Measurements from ENCODE around the gene NHS.

The NHS gene

DNA sequence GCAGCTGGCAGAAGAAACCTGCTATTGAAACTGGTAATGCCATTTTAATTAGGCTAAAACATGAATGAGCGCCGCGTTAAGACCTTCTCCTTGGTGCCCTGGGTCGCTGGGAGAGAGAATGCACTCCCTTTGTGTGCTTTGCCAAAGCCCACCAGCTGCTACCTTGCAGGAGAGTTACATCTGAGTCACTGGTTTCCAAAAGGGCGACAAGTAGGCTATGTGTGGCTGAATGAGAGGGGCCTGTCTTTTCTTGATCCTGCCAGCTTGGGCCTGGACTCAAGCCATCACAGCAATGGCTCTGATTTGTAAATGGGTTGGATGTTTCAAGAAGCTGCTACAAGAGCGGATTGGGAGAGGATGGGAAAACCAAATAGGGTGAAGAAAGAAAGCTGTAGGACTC is 81.5 kb downstream of the NHS start:
- no peak for DNase-seq

- DNase-seq: no peak
Measured at GRCh38 chrX:17459008-17459611, 84.1 kb downstream of the NHS start.

DNA sequence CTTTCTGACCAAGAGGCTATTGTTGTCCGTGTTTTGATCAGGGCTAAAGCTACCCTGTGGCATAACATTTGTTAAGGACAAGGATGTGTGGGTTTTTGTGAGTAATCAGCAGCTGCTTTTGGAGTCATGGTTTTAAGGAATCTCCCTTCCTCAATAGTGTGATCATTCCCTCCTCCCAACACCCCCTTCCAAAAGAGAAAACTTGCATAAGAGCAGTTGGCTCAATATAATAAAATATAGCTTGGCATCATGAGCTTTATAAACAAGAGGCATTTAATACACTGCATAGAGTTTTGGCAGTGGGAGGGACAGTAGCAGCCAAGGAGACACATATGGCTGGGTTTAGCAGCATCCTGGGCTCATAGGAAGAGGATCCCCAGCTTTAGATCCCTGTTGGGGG is 84.7 kb downstream of the NHS start:
- DNase-seq: no peak

GRCh38 chrX:17462881-17463280 is 87.9 kb downstream of the NHS start:
- DNase-seq: no peak

DNA sequence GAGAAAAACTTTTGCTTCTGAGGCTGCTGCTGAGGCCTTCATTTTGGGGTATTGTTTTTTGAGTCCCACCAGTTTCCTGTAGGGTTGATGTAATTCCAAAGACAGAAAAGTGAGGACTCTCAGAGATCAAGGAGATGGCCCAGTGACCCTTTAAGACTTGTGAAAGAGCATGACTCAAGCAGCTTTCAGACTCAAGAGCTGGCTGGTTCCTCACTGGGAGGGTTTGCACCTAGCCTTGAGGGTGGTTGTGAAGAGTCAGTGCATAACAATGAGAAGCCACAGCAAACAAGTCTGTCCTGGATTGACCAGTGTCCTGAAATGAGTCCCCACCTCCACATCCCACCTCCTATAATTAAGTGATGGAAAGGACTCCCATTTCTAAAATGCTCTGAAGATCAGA is 89.2 kb downstream of the NHS start:
- no peak for DNase-seq

DNA sequence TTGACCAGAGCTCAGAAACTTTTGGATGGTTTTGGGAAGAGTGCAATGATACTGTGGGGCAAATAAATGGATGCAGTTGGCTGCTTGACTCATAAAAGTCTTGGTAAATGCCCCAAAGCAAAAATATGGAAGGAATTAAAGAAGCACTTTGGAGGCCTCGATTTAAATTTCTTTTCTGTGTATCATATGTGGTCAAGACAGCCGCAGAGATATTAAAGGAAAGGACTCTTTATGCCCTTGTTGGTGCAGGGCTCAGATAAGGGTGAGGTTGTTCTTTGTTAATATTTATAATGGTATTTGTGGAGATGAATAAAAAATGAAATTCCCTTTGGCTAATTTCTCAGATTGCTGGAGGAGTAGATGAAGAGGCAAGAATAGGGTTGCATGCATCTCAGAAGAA is 90.2 kb downstream of the NHS start:
- no peak for DNase-seq

GRCh38 chrX:17465802-17466201 is 90.8 kb downstream of the NHS start:
- DNase-seq: no peak

- DNase-seq: no peak
Measured at GRCh38 chrX:17470136-17470535, 95.1 kb downstream of the NHS start.

DNA sequence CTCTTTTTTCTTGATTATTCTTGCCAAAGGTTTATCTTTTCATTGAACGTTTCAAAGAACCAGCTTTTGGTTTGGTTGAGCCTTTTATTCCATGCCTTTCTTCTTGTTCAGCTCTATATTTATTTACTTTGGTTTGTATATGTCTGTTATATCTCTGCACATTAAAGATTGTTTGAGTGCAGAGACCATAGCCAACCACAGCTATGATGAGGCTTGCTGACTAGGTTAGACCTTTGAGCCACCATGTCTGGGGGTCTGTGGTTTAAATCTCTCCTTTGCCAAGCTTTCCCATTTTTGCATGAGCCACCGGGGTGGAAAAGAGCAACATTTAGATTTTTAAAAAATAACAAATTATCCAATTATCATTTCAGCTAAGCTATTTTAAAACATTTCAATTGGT is 96.1 kb downstream of the NHS start:
- DNase-seq: no peak

DNA sequence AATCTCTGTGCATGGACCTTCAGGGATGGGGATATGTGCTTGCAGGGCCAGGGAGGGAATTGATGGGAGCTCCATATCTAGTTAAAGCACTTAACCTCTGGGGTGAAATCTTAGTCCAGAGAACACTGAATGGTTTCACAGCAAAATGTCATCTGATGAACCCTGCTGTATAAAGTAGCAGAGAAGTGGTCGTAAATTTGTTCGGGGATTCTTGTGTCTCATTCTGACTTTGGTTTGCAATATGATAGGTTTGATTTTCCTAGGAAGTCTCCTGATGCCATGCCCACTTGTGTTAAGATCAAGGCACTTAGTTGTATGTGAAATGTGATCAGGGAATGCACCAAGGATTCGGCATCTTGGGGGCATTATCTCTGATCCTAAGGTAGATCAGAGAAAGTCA is 96.9 kb downstream of the NHS start:
- DNase-seq: no peak

GRCh38 chrX:17472424-17472823 is 97.4 kb downstream of the NHS start:
- DNase-seq: no peak

DNA sequence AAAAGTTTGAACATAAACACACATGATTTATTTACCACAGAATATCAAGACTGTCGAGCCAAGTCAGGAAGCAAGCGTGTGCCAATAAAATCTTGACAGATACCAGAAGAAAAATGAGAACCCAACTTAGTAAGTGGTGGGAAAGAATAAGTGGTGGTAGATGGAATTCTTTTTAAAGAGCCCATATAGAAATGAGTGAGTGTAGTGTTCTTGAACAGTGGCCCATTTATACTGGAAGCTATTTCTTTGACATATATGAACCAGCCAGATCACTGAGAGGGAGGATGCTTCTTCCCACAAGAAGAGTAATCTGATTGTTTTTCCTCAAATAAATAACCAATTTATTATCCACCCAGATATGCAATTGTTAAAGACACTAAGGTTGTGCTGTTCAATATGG is 98.0 kb downstream of the NHS start:
- no peak for DNase-seq

DNA sequence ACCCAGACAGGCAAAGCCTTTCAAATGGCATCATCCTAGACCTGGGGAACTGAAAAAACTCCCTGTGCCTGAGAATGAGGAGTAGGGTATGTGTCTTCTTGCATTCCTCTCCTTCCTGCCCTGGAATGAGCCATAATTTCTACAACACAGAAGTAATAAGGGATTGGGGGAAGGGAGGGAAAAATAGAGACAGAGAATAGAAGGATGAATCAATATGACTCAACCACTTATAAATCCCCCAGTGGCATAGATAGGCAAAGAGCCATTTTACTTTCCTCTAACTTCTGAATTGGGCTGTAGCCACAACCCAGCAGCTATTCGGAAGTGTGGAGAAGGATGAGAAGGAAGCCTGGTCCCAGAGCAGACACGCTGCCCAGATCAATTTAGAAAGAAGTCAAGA is 99.9 kb downstream of the NHS start:
- no peak for DNase-seq

DNA sequence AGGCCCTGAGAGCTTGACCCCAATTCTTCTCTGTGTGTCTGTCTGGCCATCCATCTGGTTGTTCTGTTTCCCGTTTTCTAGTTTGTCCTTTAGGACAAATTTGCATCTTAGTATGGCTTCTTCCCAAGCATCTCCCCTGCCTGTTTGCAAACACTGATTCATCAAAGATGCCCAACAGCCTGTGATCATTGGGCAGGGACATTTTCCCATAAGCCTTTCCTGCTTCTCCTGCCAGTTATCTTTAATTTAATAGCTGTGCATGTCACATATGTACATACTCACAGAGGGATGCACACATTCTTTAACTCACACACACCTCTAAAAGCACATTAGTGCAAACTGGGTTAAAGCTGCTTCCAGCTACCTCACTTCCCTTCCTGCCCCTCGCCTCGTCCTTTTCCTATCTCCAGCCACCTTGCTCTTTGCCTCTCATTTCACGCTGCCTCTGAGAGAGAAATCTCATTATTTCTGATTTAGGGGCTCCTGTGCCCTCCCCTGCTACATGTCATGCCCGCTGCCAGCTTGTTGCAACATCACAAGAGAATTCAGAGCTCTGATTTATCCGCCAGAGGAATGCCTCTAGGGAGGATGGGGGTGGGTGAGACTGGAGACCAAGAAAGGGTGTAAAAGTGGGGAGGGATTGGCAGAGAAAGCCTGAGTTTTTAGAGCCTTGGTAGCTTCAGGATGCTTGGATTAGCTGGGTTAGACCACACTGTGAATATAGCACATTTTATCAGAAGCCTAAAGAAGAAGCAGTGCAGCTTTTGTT is 100.6 kb downstream of the NHS start:
- no peak for DNase-seq

DNA sequence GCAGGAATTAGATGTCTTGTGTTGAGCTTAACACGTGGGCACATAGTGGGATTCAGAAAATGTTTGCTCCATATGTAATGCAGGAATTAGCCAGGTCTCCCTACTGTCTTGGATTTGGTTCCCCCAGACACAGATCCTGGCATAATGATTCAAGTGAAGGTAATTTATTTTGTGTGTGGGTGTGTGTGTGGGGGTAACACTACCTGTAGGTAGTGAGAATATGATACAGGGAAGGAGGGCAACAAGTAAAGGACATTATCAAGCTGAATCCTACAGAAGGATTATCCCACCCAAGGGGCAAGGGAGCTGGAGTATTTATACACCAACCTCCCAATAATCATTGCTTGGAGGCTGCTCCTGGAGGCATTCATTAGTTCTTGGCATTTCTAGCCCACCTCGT is 101.4 kb downstream of the NHS start:
- no peak for DNase-seq

GRCh38 chrX:17481086-17481485 is 106.1 kb downstream of the NHS start:
- no peak for DNase-seq

DNA sequence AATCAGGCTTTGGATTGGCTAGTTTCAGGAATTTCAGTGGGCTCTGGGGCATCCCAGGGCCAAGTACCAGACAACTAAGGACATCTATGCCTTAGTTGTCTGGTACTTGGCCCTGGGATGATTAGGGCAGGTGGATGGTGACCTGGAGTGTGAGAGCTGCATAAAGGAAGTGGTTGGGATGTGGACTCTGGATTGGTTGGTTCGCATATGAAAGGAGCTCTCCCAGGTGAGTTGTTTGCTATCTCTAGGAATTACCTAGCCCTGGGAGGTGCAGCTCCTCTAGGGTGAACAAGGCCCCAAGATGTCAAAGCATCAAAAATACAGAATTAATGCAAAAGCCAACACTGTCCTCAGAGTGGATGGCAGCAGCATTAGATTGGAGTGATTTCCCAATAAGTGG is 109.6 kb downstream of the NHS start:
- DNase-seq: no peak

GRCh38 chrX:17485391-17485790 is 110.4 kb downstream of the NHS start:
- DNase-seq: no peak

- DNase-seq: no peak
Measured at GRCh38 chrX:17488036-17488435, 113.0 kb downstream of the NHS start.

DNA sequence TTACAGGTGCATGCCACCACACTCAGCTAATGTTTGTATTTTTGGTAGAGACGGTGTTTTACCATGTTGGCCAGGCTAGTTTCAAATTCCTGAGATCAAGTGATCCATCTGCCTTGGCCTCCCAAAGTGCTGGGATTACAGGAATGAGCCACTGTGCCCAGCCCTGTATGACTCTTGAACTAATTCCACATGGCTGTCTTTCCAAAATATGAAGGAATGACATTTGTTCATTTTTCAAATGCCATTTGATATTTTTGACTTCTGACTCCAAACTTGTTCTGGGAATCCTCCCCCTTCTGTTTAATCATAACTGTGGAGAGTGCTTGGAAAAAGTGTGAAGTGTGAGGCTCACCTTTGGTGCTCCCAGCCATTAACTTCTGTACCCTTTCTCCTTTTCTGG is 119.2 kb downstream of the NHS start:
- no peak for DNase-seq

- no peak for DNase-seq
Measured at GRCh38 chrX:17495052-17495451, 120.1 kb downstream of the NHS start.

- DNase-seq: no peak
Measured at GRCh38 chrX:17496407-17496806, 121.4 kb downstream of the NHS start.

DNA sequence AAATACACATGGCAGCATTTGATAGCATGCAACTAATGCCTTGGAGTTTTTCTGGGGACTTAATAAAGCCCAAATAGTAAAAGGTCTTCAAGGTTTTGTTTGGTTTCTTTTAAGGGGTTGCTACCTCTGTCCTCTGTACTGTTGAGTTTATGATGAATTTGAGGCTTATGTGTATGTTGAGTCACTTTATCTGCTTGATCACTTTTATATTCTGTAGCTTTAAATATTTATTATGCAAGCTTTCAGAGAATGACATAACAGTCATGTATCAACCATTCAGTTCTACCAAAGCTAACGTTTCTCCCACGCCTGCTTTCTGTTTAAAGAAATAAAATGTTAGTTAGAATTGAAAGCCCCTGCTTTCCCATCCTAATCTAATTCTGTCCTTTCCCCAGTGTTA is 122.2 kb downstream of the NHS start:
- no peak for DNase-seq

DNA sequence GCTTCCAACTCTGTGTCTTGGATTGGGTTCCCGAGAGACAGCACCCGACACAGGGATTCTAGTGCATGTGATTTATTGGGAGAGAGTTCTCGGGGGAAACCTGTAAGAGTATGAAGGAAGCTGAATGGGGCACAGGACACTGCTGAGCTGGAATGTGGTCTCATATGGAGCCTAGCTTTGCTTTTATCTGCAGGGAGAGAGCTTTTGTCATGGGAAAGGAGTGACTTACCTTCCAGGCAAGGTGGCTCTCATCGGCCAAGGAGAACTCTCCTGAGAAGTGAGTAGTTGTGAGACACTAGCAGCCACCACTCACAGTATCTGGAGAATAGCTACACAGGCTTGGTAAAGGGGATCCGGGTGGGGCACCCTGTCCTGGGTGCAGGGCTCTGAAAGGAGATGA is 124.5 kb downstream of the NHS start:
- no peak for DNase-seq

GRCh38 chrX:17500145-17500579 is 125.2 kb downstream of the NHS start:
- DNase-seq: no peak

Measured in T-helper 1 cell (primary cell).